ENCODE measurements around the gene SH3TC1. TPM values are rescaled to one million over a fixed set of nuclear protein-coding genes. Genes with fewer than 3 reads are reported as not detected.

Gene SH3TC1
- total RNA-seq, 2 experiments from 2014 or later = 14.8 to 15.7 TPM

DNA sequence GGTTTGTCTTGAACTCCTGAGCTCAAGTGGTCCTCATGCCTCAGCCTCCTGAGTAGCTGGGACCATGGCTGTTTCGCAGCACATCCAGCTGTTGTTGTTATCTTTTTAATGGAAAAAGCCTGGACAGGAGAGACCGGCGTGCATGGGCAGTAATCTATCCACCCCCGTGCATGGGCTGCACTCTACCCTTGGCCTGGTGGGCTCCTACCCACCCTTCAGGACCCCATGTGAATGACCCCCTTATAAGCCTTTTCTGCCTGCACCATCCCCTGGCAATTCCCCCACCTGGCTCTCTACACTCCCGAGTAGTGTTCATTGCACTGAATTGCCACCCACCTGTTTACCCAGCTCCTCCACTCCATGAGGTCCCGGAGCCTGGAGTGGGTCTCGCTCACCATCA is 51.5 kb downstream of the SH3TC1 start:
- POLR2A ChIA-PET = no interaction called here
- Mint-ChIP-seq H3K27me3 (no peaks in the 10 kb centered on the region), H3K4me1 (no peaks in the 10 kb centered on the region), H3K9me3 (no peaks in the 10 kb centered on the region), H3K4me3 (no peak overlapping the region), H3K36me3 (no peaks in the 10 kb centered on the region), H3K27ac (no peak overlapping the region)
- DNase-seq = no peak
- ATAC-seq (ENCODE audit: low read depth) = no peak

DNA sequence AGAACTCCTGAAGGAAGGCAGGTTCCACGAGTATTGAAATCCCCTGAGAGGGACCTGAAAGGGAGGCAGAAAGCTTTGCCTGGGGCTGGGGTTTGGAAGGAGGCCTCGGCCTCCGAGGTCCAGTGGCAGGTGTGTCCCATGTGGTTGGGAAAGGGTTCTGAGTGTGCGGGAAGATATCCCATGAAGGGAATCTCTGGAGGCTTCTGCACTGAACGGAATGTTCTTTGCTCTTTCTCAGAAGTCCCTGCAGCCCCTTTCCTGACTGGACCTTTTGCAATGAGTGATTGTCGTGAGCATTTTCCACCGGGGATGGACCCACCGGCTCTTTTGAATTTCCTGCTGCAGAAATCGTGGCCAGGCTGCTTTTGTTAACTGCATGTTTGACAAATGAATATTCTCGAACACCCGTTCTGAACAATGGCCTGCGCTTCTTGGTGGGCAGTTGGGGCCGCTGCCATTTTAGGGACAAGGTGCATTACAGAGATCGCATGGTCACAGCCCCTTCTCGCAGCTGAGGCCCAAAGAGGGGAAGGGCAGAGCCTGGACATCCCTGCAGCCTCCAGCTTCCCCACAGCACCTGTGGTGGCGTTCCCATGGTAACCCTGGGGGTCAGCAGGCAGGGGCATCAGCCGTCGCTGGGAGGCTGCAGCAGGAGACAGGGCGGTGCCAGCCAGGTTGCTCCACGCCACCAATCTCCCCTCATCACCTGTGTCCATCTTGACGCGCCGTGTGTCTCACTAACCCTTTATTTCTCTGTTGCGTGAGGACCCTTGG is 52.2 kb downstream of the SH3TC1 start:
- no peak overlapping the region for H3K27ac Mint-ChIP-seq
- POLR2A ChIA-PET = no interaction called here
- H3K36me3 Mint-ChIP-seq = no peaks in the 10 kb centered on the region
- DNase-seq (no peak), ATAC-seq (ENCODE audit: low read depth) (no peak)
- H3K27me3 Mint-ChIP-seq = no peaks in the 10 kb centered on the region
- no peak overlapping the region for H3K4me3 Mint-ChIP-seq
- H3K9me3 Mint-ChIP-seq = no peaks in the 10 kb centered on the region
- no peaks in the 10 kb centered on the region for H3K4me1 Mint-ChIP-seq

GRCh38 chr4:8252301-8253173 is 53.4 kb downstream of the SH3TC1 start:
- Mint-ChIP-seq H3K36me3 (no peaks in the 10 kb centered on the region), H3K4me1 (no peaks in the 10 kb centered on the region), H3K27ac (no peak overlapping the region), H3K4me3 (no peak overlapping the region), H3K9me3 (no peaks in the 10 kb centered on the region), H3K27me3 (no peaks in the 10 kb centered on the region)
- no peak for ATAC-seq (ENCODE audit: low read depth)
- no peak for DNase-seq
- POLR2A ChIA-PET = no interaction called here

DNA sequence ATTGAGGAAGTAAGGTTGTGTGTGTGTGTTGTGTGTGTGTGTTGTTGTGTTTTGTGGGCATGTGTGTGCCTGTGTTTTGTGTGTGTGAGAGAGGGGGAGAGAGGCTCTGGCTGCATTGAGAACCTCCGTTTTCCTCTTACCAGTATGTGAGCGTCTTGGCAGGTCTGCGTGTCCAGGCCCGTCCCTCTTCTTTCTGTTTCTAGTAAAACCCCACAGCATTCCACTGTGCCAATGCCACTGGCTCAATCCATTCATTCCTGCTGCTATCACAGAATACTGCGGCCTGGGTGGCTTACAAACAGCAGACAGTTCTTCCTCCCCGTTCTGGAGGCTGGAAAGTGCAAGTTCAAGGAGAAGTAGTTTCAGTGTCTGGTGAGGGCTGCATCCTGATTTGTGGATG is 55.0 kb downstream of the SH3TC1 start:
- peaks cover 2% of the 10 kb centered on the region for H3K27me3 Mint-ChIP-seq
- H3K4me3 Mint-ChIP-seq = no peak overlapping the region
- no peak for DNase-seq
- H3K36me3 Mint-ChIP-seq = no peaks in the 10 kb centered on the region
- H3K4me1 Mint-ChIP-seq = no peaks in the 10 kb centered on the region
- POLR2A ChIA-PET = no interaction called here
- ATAC-seq (ENCODE audit: low read depth) = no peak
- no peaks in the 10 kb centered on the region for H3K9me3 Mint-ChIP-seq
- no peak overlapping the region for H3K27ac Mint-ChIP-seq

DNA sequence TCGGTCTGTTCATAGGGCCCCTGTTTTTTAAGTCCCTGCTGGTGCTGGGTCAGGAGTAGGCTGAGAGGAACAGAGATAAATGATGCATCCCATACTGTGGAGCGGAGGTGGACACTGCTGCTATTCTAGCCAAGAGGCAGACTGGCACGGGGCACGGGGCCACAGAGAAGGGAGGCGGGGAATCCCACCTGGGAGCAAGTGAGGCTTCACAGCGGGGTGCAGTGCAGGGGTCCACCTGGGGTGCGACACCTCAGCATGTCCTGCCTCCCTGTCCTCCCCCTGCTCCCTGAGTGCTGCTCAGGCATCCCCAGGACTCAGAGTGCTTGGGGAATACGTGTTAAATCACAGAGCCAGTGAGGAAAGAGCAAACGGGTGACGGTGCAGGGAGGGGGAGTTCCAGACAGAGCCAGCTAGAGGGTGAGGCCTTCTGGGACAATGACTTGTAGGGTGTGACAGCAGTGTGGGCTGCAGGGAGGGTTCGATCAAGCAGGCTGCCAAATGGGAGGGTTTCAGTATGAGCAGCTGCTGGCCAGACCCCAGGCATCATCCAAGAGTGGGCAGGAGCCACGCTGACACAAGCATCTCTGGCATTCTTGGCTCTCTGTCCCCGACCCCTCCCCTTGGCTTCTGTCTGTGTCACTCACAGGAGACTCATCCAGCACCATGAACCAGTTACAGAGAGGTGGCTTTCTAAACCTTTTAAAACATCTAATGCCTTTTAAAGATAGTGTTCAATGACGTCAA is 56.8 kb downstream of the SH3TC1 start:
- H3K4me3 Mint-ChIP-seq = no peak overlapping the region
- H3K4me1 Mint-ChIP-seq = no peaks in the 10 kb centered on the region
- no peaks in the 10 kb centered on the region for H3K9me3 Mint-ChIP-seq
- POLR2A ChIA-PET = no interaction called here
- ATAC-seq (ENCODE audit: low read depth) (no peak), DNase-seq (no peak)
- H3K36me3 Mint-ChIP-seq = no peaks in the 10 kb centered on the region
- no peak overlapping the region for H3K27ac Mint-ChIP-seq
- H3K27me3 Mint-ChIP-seq = peaks cover 2% of the 10 kb centered on the region

- no peak for ATAC-seq (ENCODE audit: low read depth)
- POLR2A ChIA-PET = no interaction called here
- peaks cover 2% of the 10 kb centered on the region for H3K27me3 Mint-ChIP-seq
- H3K4me1 Mint-ChIP-seq = no peaks in the 10 kb centered on the region
- no peaks in the 10 kb centered on the region for H3K36me3 Mint-ChIP-seq
- no peak for DNase-seq
- H3K9me3 Mint-ChIP-seq = no peaks in the 10 kb centered on the region
- H3K27ac Mint-ChIP-seq = no peak overlapping the region
- no peak overlapping the region for H3K4me3 Mint-ChIP-seq
Measured at GRCh38 chr4:8257854-8258253, 58.8 kb downstream of the SH3TC1 start.

GRCh38 chr4:8258552-8259212 is 59.6 kb downstream of the SH3TC1 start:
- Mint-ChIP-seq H3K27ac (no peak overlapping the region), H3K27me3 (peaks cover 2% of the 10 kb centered on the region), H3K36me3 (no peaks in the 10 kb centered on the region), H3K4me3 (no peak overlapping the region), H3K4me1 (no peaks in the 10 kb centered on the region), H3K9me3 (no peaks in the 10 kb centered on the region)
- DNase-seq (no peak), ATAC-seq (ENCODE audit: low read depth) (no peak)
- POLR2A ChIA-PET = no interaction called here

DNA sequence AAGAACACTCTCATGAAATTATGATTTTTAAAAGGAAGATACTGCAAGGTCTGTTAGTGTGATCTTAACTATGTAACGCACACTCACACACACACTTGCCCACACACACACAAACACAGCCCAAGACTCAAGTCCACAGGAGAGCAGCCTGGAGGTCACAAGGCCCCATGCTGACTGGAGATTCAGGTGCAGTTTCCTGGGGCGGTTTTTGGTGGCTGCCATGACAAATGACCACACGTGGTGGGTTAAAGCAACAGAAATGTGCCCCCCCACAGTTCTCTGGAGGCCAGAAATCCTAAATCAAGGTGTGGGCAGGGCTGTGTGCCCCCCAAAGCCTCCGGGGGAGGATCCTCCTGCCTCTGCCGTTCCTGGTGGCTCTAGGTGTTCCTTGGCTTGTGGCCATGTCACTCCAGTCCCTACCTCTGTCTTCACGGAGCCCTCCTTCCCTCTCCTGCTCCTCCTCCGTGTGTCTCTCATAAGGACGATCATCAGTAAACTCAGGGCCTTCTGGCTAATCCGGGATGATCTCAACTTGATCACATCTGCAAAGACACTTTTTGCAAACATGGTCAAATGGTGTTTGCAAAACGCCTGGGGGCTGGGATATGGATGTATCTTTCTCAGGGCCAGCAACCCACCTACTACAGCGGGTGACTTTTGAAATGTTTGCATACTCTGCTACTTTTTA is 60.8 kb downstream of the SH3TC1 start:
- H3K4me3 Mint-ChIP-seq = no peak overlapping the region
- H3K27ac Mint-ChIP-seq = no peak overlapping the region
- no peak for DNase-seq
- H3K36me3 Mint-ChIP-seq = no peaks in the 10 kb centered on the region
- POLR2A ChIA-PET = no interaction called here
- H3K4me1 Mint-ChIP-seq = no peaks in the 10 kb centered on the region
- ATAC-seq (ENCODE audit: low read depth) = no peak
- no peaks in the 10 kb centered on the region for H3K9me3 Mint-ChIP-seq
- peaks cover 4% of the 10 kb centered on the region for H3K27me3 Mint-ChIP-seq

DNA sequence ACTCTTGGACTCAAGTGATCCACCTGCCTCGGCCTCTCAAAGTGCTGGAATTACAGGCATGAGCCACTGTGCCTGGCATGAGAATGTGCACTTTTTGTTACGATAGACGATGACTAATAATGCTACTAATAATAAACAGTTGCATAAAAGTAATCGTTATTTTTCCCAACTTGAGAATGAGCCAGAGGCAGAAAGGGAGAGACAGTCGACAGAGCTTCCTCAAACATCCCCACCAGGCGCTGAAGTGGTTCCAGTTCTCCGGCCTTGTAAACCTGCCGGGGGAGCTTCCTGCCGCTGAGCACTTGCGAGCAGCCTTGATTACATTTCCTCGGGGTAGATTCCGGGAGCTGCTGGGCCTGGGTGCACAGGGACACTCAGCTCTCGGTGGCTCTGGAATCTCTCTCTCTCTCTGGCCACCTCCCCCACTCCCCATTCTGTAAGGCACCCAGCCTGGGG is 61.6 kb downstream of the SH3TC1 start:
- ATAC-seq (ENCODE audit: low read depth) (no peak), DNase-seq (no peak)
- no peaks in the 10 kb centered on the region for H3K9me3 Mint-ChIP-seq
- H3K27me3 Mint-ChIP-seq = peaks cover 4% of the 10 kb centered on the region
- no peak overlapping the region for H3K4me3 Mint-ChIP-seq
- POLR2A ChIA-PET = no interaction called here
- H3K36me3 Mint-ChIP-seq = no peaks in the 10 kb centered on the region
- H3K27ac Mint-ChIP-seq = no peak overlapping the region
- H3K4me1 Mint-ChIP-seq = no peaks in the 10 kb centered on the region

DNA sequence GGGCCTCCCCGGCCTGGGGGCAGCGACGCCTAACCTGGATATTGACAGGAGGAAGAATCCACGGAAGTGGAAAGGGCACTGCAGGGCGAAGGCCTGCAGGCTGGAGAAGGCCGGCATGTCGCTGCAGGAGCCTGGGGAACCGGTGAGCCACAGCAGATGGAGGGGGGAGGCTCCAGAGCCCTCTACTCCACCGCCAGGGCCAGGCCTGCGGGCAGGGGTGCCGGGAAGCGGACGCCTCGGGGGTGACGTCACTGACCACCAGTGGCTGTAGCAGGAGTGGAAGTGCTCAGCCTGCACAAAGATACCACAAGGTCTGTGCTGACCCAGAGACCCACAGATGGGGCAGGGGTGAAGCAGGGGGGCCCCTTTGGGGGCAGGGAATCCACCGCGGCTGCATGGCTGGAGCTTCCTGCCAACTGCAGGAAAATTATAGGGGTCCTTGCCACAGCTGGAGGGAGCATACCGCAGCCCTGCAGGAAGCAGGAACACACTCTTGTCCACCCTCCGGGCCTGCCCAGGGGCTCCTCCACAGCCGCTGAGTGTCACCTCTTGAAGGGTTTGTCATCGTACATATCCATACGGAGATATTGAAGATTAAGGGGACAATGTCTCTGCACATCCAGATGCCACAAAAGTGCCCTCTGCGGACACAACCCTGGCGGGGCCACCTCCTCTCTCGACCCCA is 62.9 kb downstream of the SH3TC1 start:
- Mint-ChIP-seq H3K4me3 (no peak overlapping the region), H3K9me3 (no peaks in the 10 kb centered on the region), H3K27me3 (peaks cover 4% of the 10 kb centered on the region), H3K27ac (no peak overlapping the region), H3K4me1 (no peaks in the 10 kb centered on the region), H3K36me3 (no peaks in the 10 kb centered on the region)
- ATAC-seq (ENCODE audit: low read depth) (no peak), DNase-seq (no peak)
- POLR2A ChIA-PET = no interaction called here

GRCh38 chr4:8262637-8263322 is 63.7 kb downstream of the SH3TC1 start:
- Mint-ChIP-seq H3K27me3 (peaks cover 4% of the 10 kb centered on the region), H3K4me3 (no peak overlapping the region), H3K27ac (no peak overlapping the region), H3K4me1 (no peaks in the 10 kb centered on the region), H3K9me3 (no peaks in the 10 kb centered on the region), H3K36me3 (no peaks in the 10 kb centered on the region)
- POLR2A ChIA-PET = no interaction called here
- ATAC-seq (ENCODE audit: low read depth) = no peak
- DNase-seq = no peak

- POLR2A ChIA-PET = no interaction called here
- Mint-ChIP-seq H3K27ac (no peak overlapping the region), H3K27me3 (peaks cover 5% of the 10 kb centered on the region)
Measured at GRCh38 chr4:8263397-8263796, 64.3 kb downstream of the SH3TC1 start.

More at GRCh38 chr4:8263397-8263796, 64.3 kb downstream of the SH3TC1 start:
- DNase-seq (no peak), ATAC-seq (ENCODE audit: low read depth) (no peak)
- H3K36me3 Mint-ChIP-seq = no peaks in the 10 kb centered on the region
- no peaks in the 10 kb centered on the region for H3K4me1 Mint-ChIP-seq
- no peaks in the 10 kb centered on the region for H3K9me3 Mint-ChIP-seq
- H3K4me3 Mint-ChIP-seq = no peak overlapping the region
